IPS-15b (cell line): ENCODE measurements around the gene PCGF6.

Source experiments
- H3K27me3 ChIP-seq: one replicate; pipeline ENCODE4 v1.6.1; 2013; ENCODE audit warnings: low read length; ENCODE audit not compliant: control insufficient read depth, insufficient read depth
- H3K36me3 ChIP-seq: one replicate; pipeline ENCODE4 v1.6.1; 2013; ENCODE audit warnings: low read length; ENCODE audit not compliant: control insufficient read depth, insufficient read depth
- H3K4me1 ChIP-seq: one replicate; pipeline ENCODE4 v1.6.1; 2013; ENCODE audit warnings: mild to moderate bottlenecking, low read length; ENCODE audit not compliant: control insufficient read depth, insufficient read depth
- H3K4me3 ChIP-seq: one replicate; pipeline ENCODE4 v1.5.1; 2013; ENCODE audit warnings: low read depth, low read length
- H3K9ac ChIP-seq: one replicate; pipeline ENCODE4 v1.6.1; 2013; ENCODE audit warnings: low read depth, mild to moderate bottlenecking, low read length
- H3K9me3 ChIP-seq: one replicate; pipeline ENCODE4 v1.6.1; 2013; ENCODE audit warnings: mild to moderate bottlenecking, low read length; ENCODE audit not compliant: control insufficient read depth, insufficient read depth

Gene PCGF6

GRCh38 chr10:103350517-103351260 lies at the start of gene PCGF6:
Gene PCGF6 (minus strand): TSS chr10:103351140. CDS start chr10:103351066, 74 bp downstream.
- Histone ChIP-seq H3K9me3 (no peaks in the 10 kb centered on the region), H3K4me1 (peaks cover 4% of the 10 kb centered on the region), H3K4me3 (peak within 1 kb of the TSS; percentile 74), H3K9ac (peak within 1 kb of the TSS; percentile 81), H3K27me3 (no peaks in the 10 kb centered on the region), H3K36me3 (peaks cover 4% of the 10 kb centered on the region)

- no peaks in the 10 kb centered on the region for H3K9me3 ChIP-seq
- peak overlapping the region; percentile 32 for H3K9ac ChIP-seq
- peaks cover 22% of the 10 kb centered on the region for H3K36me3 ChIP-seq
- no peaks in the 10 kb centered on the region for H3K27me3 ChIP-seq
- H3K4me3 ChIP-seq: peak overlapping the region; percentile 92
- peaks cover 9% of the 10 kb centered on the region for H3K4me1 ChIP-seq
Observed at GRCh38 chr10:103397191-103397825, 46.4 kb upstream of the PCGF6 start.

GRCh38 chr10:103396789-103397087 lies 45.8 kb upstream of the PCGF6 start:
- Histone ChIP-seq H3K9ac (peak overlapping the region; percentile 82), H3K4me1 (peaks cover 9% of the 10 kb centered on the region), H3K27me3 (no peaks in the 10 kb centered on the region), H3K36me3 (peaks cover 20% of the 10 kb centered on the region), H3K4me3 (peak overlapping the region; percentile 92), H3K9me3 (no peaks in the 10 kb centered on the region)

- no peaks in the 10 kb centered on the region for H3K9me3 ChIP-seq
- H3K9ac ChIP-seq: peak within 1 kb of the TSS; percentile 82
- peak within 1 kb of the TSS; percentile 92 for H3K4me3 ChIP-seq
- peaks cover 9% of the 10 kb centered on the region for H3K4me1 ChIP-seq
- H3K27me3 ChIP-seq: no peaks in the 10 kb centered on the region
- H3K36me3 ChIP-seq: peaks cover 20% of the 10 kb centered on the region
Observed at GRCh38 chr10:103396067-103396788, 45.3 kb upstream of the PCGF6 start, which contains the start of the genes ATP5MK and PDCD11. Gene ATP5MK (minus strand): TSS chr10:103396475. CDS start chr10:103392457, 4,018 bp downstream. Gene PDCD11 (plus strand): TSS chr10:103396626. CDS start chr10:103398427, 1,801 bp downstream.

- H3K9ac ChIP-seq: peak overlapping the region; percentile 82
- peaks cover 9% of the 10 kb centered on the region for H3K4me1 ChIP-seq
- no peaks in the 10 kb centered on the region for H3K9me3 ChIP-seq
- peak overlapping the region; percentile 92 for H3K4me3 ChIP-seq
- H3K36me3 ChIP-seq: peaks cover 19% of the 10 kb centered on the region
- no peaks in the 10 kb centered on the region for H3K27me3 ChIP-seq
Observed at GRCh38 chr10:103395754-103396066, 44.8 kb upstream of the PCGF6 start.

GRCh38 chr10:103394180-103394579 lies 43.2 kb upstream of the PCGF6 start:
- Histone ChIP-seq H3K27me3 (no peaks in the 10 kb centered on the region), H3K9me3 (no peaks in the 10 kb centered on the region), H3K36me3 (peaks cover 13% of the 10 kb centered on the region), H3K4me1 (peaks cover 9% of the 10 kb centered on the region), H3K4me3 (no peak overlapping the region), H3K9ac (no peak overlapping the region)

- Histone ChIP-seq H3K4me3 (no peak overlapping the region), H3K27me3 (no peaks in the 10 kb centered on the region), H3K9ac (no peak overlapping the region), H3K4me1 (no peaks in the 10 kb centered on the region), H3K36me3 (no peaks in the 10 kb centered on the region), H3K9me3 (no peaks in the 10 kb centered on the region)
Observed at GRCh38 chr10:103382769-103383168, 31.8 kb upstream of the PCGF6 start.

GRCh38 chr10:103374263-103374662 lies 23.3 kb upstream of the PCGF6 start:
- H3K9me3 ChIP-seq: no peaks in the 10 kb centered on the region
- no peak overlapping the region for H3K9ac ChIP-seq
- peaks cover 4% of the 10 kb centered on the region for H3K36me3 ChIP-seq
- no peak overlapping the region for H3K4me3 ChIP-seq
- H3K27me3 ChIP-seq: no peaks in the 10 kb centered on the region
- no peaks in the 10 kb centered on the region for H3K4me1 ChIP-seq

GRCh38 chr10:103373544-103373943 lies 22.6 kb upstream of the PCGF6 start:
- no peaks in the 10 kb centered on the region for H3K4me1 ChIP-seq
- no peak overlapping the region for H3K4me3 ChIP-seq
- H3K9me3 ChIP-seq: no peaks in the 10 kb centered on the region
- H3K27me3 ChIP-seq: no peaks in the 10 kb centered on the region
- no peak overlapping the region for H3K9ac ChIP-seq
- H3K36me3 ChIP-seq: peaks cover 4% of the 10 kb centered on the region

GRCh38 chr10:103367782-103368518 lies 17.0 kb upstream of the PCGF6 start, which contains the start of gene TAF5:
Gene TAF5 (plus strand): TSS chr10:103367976. CDS start chr10:103367990, 14 bp downstream.
- Histone ChIP-seq H3K27me3 (no peaks in the 10 kb centered on the region), H3K9me3 (no peaks in the 10 kb centered on the region), H3K4me3 (peak within 1 kb of the TSS; percentile 79), H3K9ac (peak within 1 kb of the TSS; percentile 65), H3K4me1 (no peaks in the 10 kb centered on the region), H3K36me3 (no peaks in the 10 kb centered on the region)

- no peaks in the 10 kb centered on the region for H3K36me3 ChIP-seq
- H3K4me3 ChIP-seq: peak overlapping the region; percentile 79
- no peaks in the 10 kb centered on the region for H3K9me3 ChIP-seq
- no peak overlapping the region for H3K9ac ChIP-seq
- H3K27me3 ChIP-seq: no peaks in the 10 kb centered on the region
- no peaks in the 10 kb centered on the region for H3K4me1 ChIP-seq
Observed at GRCh38 chr10:103367379-103367781, 16.4 kb upstream of the PCGF6 start.
